ENCODE data around the gene CTXN2.
A peak's percentile ranks its signal among the peaks of the same experiment; 100 is the strongest.

The CTXN2 gene

GRCh38 chr15:48191574-48192225 is at the start of gene CTXN2:
Gene CTXN2, plus strand, starts transcription at chr15:48191665. Its CDS starts 9,636 bp downstream, at chr15:48201301.
- peaks cover 7% of the 10 kb centered on the region for H3K4me1 Mint-ChIP-seq
- no peak within 1 kb of the TSS for H3K27ac Mint-ChIP-seq
- ATAC-seq (no peak), DNase-seq (no peak)
- H3K4me3 Mint-ChIP-seq, result peak within 1 kb of the TSS; percentile 38 to 58
- H3K27me3 Mint-ChIP-seq, result peaks cover 30% of the 10 kb centered on the region
- H3K9me3 Mint-ChIP-seq, result peaks cover 0 to 6% of the 10 kb centered on the region in 2 donors

- no peak for DNase-seq
- no peaks in the 10 kb centered on the region for H3K27me3 Mint-ChIP-seq
- H3K4me1 Mint-ChIP-seq, result no peaks in the 10 kb centered on the region
- no peak overlapping the region for H3K27ac Mint-ChIP-seq
- no peak for ATAC-seq
- no peak overlapping the region for H3K4me3 Mint-ChIP-seq
- H3K9me3 Mint-ChIP-seq, result no peaks in the 10 kb centered on the region
Measured at GRCh38 chr15:48143856-48144255, 47.6 kb upstream of the CTXN2 start.

GRCh38 chr15:48144889-48145288 is 46.6 kb upstream of the CTXN2 start:
- no peak overlapping the region for H3K27ac Mint-ChIP-seq
- no peaks in the 10 kb centered on the region for H3K4me1 Mint-ChIP-seq
- H3K4me3 Mint-ChIP-seq, result no peak overlapping the region
- no peak for ATAC-seq
- DNase-seq, result no peak
- no peaks in the 10 kb centered on the region for H3K9me3 Mint-ChIP-seq
- H3K27me3 Mint-ChIP-seq, result no peaks in the 10 kb centered on the region

GRCh38 chr15:48145923-48146322 is 45.5 kb upstream of the CTXN2 start:
- Mint-ChIP-seq H3K27ac (no peak overlapping the region), H3K27me3 (no peaks in the 10 kb centered on the region), H3K9me3 (no peaks in the 10 kb centered on the region), H3K4me1 (no peaks in the 10 kb centered on the region), H3K4me3 (no peak overlapping the region)
- DNase-seq (no peak), ATAC-seq (no peak)

GRCh38 chr15:48147358-48147757 is 44.1 kb upstream of the CTXN2 start:
- no peaks in the 10 kb centered on the region for H3K9me3 Mint-ChIP-seq
- H3K27me3 Mint-ChIP-seq, result no peaks in the 10 kb centered on the region
- no peak for DNase-seq
- no peak overlapping the region for H3K27ac Mint-ChIP-seq
- ATAC-seq, result no peak
- H3K4me3 Mint-ChIP-seq, result no peak overlapping the region
- H3K4me1 Mint-ChIP-seq, result no peaks in the 10 kb centered on the region

- no peak overlapping the region for H3K27ac Mint-ChIP-seq
- H3K9me3 Mint-ChIP-seq, result no peaks in the 10 kb centered on the region
Measured at GRCh38 chr15:48149858-48150257, 41.6 kb upstream of the CTXN2 start.

GRCh38 chr15:48153526-48153925 is 37.9 kb upstream of the CTXN2 start:
- Mint-ChIP-seq H3K4me3 (no peak overlapping the region), H3K27me3 (no peaks in the 10 kb centered on the region), H3K4me1 (no peaks in the 10 kb centered on the region), H3K27ac (no peak overlapping the region), H3K9me3 (no peaks in the 10 kb centered on the region)
- ATAC-seq (no peak), DNase-seq (no peak)

More at GRCh38 chr15:48149858-48150257, 41.6 kb upstream of the CTXN2 start:
- no peak overlapping the region for H3K4me3 Mint-ChIP-seq
- no peaks in the 10 kb centered on the region for H3K4me1 Mint-ChIP-seq
- DNase-seq, result no peak
- no peaks in the 10 kb centered on the region for H3K27me3 Mint-ChIP-seq
- no peak for ATAC-seq

GRCh38 chr15:48168616-48169015 is 22.8 kb upstream of the CTXN2 start:
- Mint-ChIP-seq H3K27ac (peak overlapping the region in 1 of 2 donors; percentile 71), H3K27me3 (no peaks in the 10 kb centered on the region), H3K4me1 (no peaks in the 10 kb centered on the region), H3K9me3 (peaks cover 8 to 9% of the 10 kb centered on the region in 2 donors), H3K4me3 (no peak overlapping the region)
- DNase-seq (no peak), ATAC-seq (no peak)

GRCh38 chr15:48170981-48171380 is 20.5 kb upstream of the CTXN2 start:
- Mint-ChIP-seq H3K4me3 (no peak overlapping the region), H3K27ac (no peak overlapping the region), H3K4me1 (no peaks in the 10 kb centered on the region), H3K27me3 (no peaks in the 10 kb centered on the region), H3K9me3 (peaks cover 8 to 14% of the 10 kb centered on the region in 2 donors)
- ATAC-seq (no peak), DNase-seq (no peak)

GRCh38 chr15:48175126-48175525 is 16.3 kb upstream of the CTXN2 start:
- ATAC-seq, result no peak
- H3K4me1 Mint-ChIP-seq, result peaks cover 10% of the 10 kb centered on the region
- no peak for DNase-seq
- peaks cover 8 to 14% of the 10 kb centered on the region in 2 donors for H3K9me3 Mint-ChIP-seq
- no peak overlapping the region for H3K27ac Mint-ChIP-seq
- no peak overlapping the region for H3K4me3 Mint-ChIP-seq
- peaks cover 8% of the 10 kb centered on the region for H3K27me3 Mint-ChIP-seq

- no peak overlapping the region for H3K27ac Mint-ChIP-seq
- DNase-seq, result no peak
- H3K9me3 Mint-ChIP-seq, result peaks cover 8 to 14% of the 10 kb centered on the region in 2 donors
- peaks cover 8% of the 10 kb centered on the region for H3K27me3 Mint-ChIP-seq
- peaks cover 10% of the 10 kb centered on the region for H3K4me1 Mint-ChIP-seq
- H3K4me3 Mint-ChIP-seq, result no peak overlapping the region
- no peak for ATAC-seq
Measured at GRCh38 chr15:48176112-48176511, 15.4 kb upstream of the CTXN2 start.

GRCh38 chr15:48176957-48177356 is 14.5 kb upstream of the CTXN2 start:
- no peak for DNase-seq
- peaks cover 8 to 14% of the 10 kb centered on the region in 2 donors for H3K9me3 Mint-ChIP-seq
- peak overlapping the region in 1 of 2 donors; percentile 99 for H3K27ac Mint-ChIP-seq
- peaks cover 10% of the 10 kb centered on the region for H3K4me1 Mint-ChIP-seq
- peaks cover 12% of the 10 kb centered on the region for H3K27me3 Mint-ChIP-seq
- H3K4me3 Mint-ChIP-seq, result peak overlapping the region; percentile 82 to 98
- no peak for ATAC-seq

GRCh38 chr15:48177383-48177765 is 14.1 kb upstream of the CTXN2 start:
- no peak for DNase-seq
- Mint-ChIP-seq H3K9me3 (peaks cover 8 to 14% of the 10 kb centered on the region in 2 donors), H3K4me3 (peak overlapping the region; percentile 82 to 98), H3K27me3 (peaks cover 16% of the 10 kb centered on the region), H3K4me1 (peaks cover 10% of the 10 kb centered on the region), H3K27ac (peak overlapping the region; percentile 93 to 99)
- peak; percentile 77 for ATAC-seq

GRCh38 chr15:48177766-48178647 is 13.5 kb upstream of the CTXN2 start, which contains the start of gene MYEF2:
Gene MYEF2, minus strand, starts transcription at chr15:48178295. Its CDS starts 58 bp downstream, at chr15:48178237.
- DNase-seq, result peak; percentile 73 to 81
- Mint-ChIP-seq H3K4me1 (peaks cover 10% of the 10 kb centered on the region), H3K27me3 (peaks cover 16% of the 10 kb centered on the region), H3K27ac (peak within 1 kb of the TSS; percentile 93 to 99), H3K9me3 (peaks cover 5 to 10% of the 10 kb centered on the region in 2 donors), H3K4me3 (peak within 1 kb of the TSS; percentile 82 to 98)
- peak; percentile 89 for ATAC-seq

GRCh38 chr15:48178648-48178931 is 12.9 kb upstream of the CTXN2 start:
- Mint-ChIP-seq H3K27me3 (peaks cover 16% of the 10 kb centered on the region), H3K4me1 (peaks cover 10% of the 10 kb centered on the region), H3K27ac (no peak overlapping the region), H3K9me3 (peaks cover 0 to 5% of the 10 kb centered on the region in 2 donors), H3K4me3 (peak overlapping the region; percentile 35 to 82)
- no peak for ATAC-seq
- DNase-seq, result no peak

- peaks cover 23% of the 10 kb centered on the region for H3K27me3 Mint-ChIP-seq
- H3K4me1 Mint-ChIP-seq, result no peaks in the 10 kb centered on the region
- H3K9me3 Mint-ChIP-seq, result no peaks in the 10 kb centered on the region
- ATAC-seq, result no peak
- no peak for DNase-seq
- H3K4me3 Mint-ChIP-seq, result no peak overlapping the region
- H3K27ac Mint-ChIP-seq, result no peak overlapping the region
Measured at GRCh38 chr15:48182749-48183148, 8.7 kb upstream of the CTXN2 start.

Measured in stimulated activated naive CD8-positive, alpha-beta T cell treated with anti-CD3 and anti-CD28 coated beads, Interleukin-15, amount 100 ng/mL, for 72 hours (primary cell).